A673 (cell line): Measurements from ENCODE around the gene FAM118B.

ENCODE experiments used
- CTCF ChIP-seq: fragments of 300-800, 200-600 bp; sonication (generic); conservative IDR thresholded peaks from 2 replicates; pipeline ENCODE4 v1.5.1; 2017; ENCODE audit warnings: low read depth, mild to moderate bottlenecking, antibody characterized with exemption, low read length, moderate library complexity, mixed read lengths
- EZH2 ChIP-seq: fragments of 200-600 bp; sonication (generic); IDR thresholded peaks from 2 replicates; pipeline ENCODE4 v1.6.1; 2017; ENCODE audit warnings: borderline replicate concordance, low read depth, mild to moderate bottlenecking, mixed read lengths, antibody characterized with exemption, low read length; ENCODE audit not compliant: poor library complexity, severe bottlenecking

- TF ChIP-seq CTCF (no peak), EZH2 (no peak)
These were observed 49.1 kb upstream of the FAM118B start for GRCh38 chr11:126162306-126163030.
